ENCODE measurements around the gene CYSRT1. TPM values are rescaled to one million over a fixed set of nuclear protein-coding genes. Genes with fewer than 3 reads are reported as not detected.

Gene CYSRT1, protein sequence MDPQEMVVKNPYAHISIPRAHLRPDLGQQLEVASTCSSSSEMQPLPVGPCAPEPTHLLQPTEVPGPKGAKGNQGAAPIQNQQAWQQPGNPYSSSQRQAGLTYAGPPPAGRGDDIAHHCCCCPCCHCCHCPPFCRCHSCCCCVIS
- total RNA-seq (0.94 TPM), polyA plus RNA-seq (ENCODE audit: insufficient read depth, low read depth, low replicate concordance) (1.3 TPM)
- long read RNA-seq, donor 1, partial matches to known transcripts: 0 of 1 reads
- long read RNA-seq, donor 1, other reads (novel, unspliced or antisense): 0 of 1 reads
- long read RNA-seq, donor 2, partial matches to known transcripts: 0 of 1 reads
- long read RNA-seq, donor 2, other reads (novel, unspliced or antisense): 0 of 1 reads
- long read RNA-seq, donor 3, partial matches to known transcripts: 0 of 15 reads
- long read RNA-seq, donor 3, other reads (novel, unspliced or antisense): 15 of 15 reads
- long read RNA-seq, donor 4, partial matches to known transcripts: 5 of 6 reads
- long read RNA-seq, donor 4, other reads (novel, unspliced or antisense): 0 of 6 reads
- long read RNA-seq, donor 5: 0 reads
- long read RNA-seq, donor 6, partial matches to known transcripts: 0 of 1 reads
- long read RNA-seq, donor 6, other reads (novel, unspliced or antisense): 0 of 1 reads
- long read RNA-seq, donor 7, partial matches to known transcripts: 0 of 2 reads
- long read RNA-seq, donor 7, other reads (novel, unspliced or antisense): 0 of 2 reads
- long read RNA-seq, donor 8, partial matches to known transcripts: 0 of 1 reads
- long read RNA-seq, donor 8, other reads (novel, unspliced or antisense): 0 of 1 reads
- long read RNA-seq, donor 9: 0 reads
- long read RNA-seq, donor 10: 0 reads

DNA sequence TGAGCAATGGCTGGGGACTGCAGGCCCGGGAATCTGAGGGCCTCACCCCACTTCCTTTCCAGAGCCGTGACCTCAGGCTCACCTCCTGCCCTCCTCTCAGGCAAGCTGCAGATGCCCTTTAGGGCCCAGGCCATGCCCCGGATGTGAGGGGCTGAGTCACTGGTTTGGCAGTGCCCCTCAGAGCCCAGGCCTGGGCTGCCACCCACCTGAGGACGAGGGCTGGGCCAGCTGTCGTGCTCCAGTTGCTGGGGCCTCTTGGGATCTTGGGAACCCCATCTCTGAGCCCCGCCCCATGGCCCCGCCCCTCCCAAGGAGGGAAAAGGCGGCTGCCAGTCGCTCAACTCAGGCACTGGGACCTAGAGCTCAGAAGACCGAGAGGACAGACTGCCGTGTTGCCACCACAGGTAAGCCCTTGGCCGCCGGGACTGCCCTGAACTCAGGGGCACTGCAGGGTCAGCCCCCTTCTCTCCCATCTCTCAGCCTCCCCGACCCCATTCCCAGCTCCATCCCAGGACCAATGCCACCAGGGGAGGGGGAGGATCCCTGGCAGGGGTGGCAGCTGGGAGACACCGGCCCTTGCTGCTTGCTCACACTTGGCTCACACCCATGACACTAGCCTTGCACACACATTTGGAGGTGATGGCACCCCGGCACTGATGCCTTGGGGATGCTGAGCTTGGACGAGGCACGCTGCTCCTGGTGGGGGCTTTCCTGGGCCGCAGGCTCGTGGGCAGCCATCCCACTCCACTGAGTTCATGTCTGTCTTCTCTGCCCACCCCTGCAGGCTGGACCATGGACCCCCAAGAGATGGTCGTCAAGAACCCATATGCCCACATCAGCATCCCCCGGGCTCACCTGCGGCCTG lies at the start of gene CYSRT1:
Gene CYSRT1 (plus strand): TSS at position 345 of the 865 bp plus-strand sequence. CDS start 448 bp downstream, at position 793.
- FAIRE-seq: no peak
- H3K9ac ChIP-seq (ENCODE audit: low read length in 3 of 3): peak within 1 kb of the TSS in 1 of 3 donors; percentile 98
- DNase-seq: peak in 1 of 5 donors; percentile 65
- no peaks in the 10 kb centered on the region for H3K36me3 ChIP-seq (ENCODE audit: control insufficient read depth in 2 of 3, insufficient read depth in 3 of 3, low read length in 3 of 3)
- no peaks in the 10 kb centered on the region for H3K9me3 ChIP-seq (ENCODE audit: control insufficient read depth in 2 of 3, insufficient read depth in 1 of 3, low read length in 3 of 3)
- intact Hi-C loops (cut with DNase I): no loop called here
- H3K27me3 ChIP-seq (ENCODE audit: control insufficient read depth, insufficient read depth, low read length): no peaks in the 10 kb centered on the region
- peaks cover 0 to 35% (median 18%) of the 10 kb centered on the region in 3 donors for H3K4me1 ChIP-seq (ENCODE audit: control insufficient read depth in 2 of 3, insufficient read depth in 2 of 3, low read depth in 1 of 3, low read length in 3 of 3)
- TF ChIP-seq, protein P1, sequence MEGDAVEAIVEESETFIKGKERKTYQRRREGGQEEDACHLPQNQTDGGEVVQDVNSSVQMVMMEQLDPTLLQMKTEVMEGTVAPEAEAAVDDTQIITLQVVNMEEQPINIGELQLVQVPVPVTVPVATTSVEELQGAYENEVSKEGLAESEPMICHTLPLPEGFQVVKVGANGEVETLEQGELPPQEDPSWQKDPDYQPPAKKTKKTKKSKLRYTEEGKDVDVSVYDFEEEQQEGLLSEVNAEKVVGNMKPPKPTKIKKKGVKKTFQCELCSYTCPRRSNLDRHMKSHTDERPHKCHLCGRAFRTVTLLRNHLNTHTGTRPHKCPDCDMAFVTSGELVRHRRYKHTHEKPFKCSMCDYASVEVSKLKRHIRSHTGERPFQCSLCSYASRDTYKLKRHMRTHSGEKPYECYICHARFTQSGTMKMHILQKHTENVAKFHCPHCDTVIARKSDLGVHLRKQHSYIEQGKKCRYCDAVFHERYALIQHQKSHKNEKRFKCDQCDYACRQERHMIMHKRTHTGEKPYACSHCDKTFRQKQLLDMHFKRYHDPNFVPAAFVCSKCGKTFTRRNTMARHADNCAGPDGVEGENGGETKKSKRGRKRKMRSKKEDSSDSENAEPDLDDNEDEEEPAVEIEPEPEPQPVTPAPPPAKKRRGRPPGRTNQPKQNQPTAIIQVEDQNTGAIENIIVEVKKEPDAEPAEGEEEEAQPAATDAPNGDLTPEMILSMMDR (IDR thresholded peaks at IDR 0.05; ENCODE audit: borderline replicate concordance, extremely low read depth, insufficient read depth): no peak
- no peak within 1 kb of the TSS for H3K27ac ChIP-seq (ENCODE audit: low read depth in 2 of 2, low read length in 2 of 2)
- H3K4me3 ChIP-seq (ENCODE audit: low read length in 3 of 3): peak within 1 kb of the TSS in 2 of 3 donors; percentile 67 to 81

DNA sequence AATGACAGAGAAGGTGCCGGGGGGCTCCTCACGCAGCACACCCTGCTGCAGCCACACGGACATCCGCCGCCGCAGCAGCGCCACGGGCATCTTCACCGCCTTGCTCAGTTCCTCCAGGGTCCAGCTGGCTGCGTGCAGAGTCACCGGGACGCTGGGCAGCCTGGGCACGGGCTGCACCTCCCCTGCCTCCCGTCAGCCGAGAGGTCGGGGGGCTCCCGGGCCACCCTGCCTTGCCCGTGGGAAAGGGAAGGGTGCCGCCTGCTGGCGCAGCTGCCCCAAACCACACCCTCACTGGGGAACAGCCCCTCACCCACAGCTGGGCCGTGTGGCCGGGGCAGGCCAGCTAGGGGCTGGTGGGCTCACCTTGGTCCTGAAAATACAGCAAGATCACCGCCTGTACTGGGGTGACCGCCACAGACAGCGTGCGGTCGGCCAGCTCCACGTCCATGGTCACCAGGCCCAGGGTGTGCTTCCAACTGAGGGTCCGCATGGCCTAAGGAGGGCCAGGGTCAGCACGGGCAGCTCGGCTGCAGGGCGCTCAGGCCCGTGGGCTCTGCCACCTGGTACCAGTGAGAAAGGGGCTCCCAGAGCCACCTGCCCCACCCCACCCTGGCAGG lies 49.5 kb upstream of the CYSRT1 start:
- peaks cover 0 to 2% (median 0%) of the 10 kb centered on the region in 3 donors for H3K36me3 ChIP-seq (ENCODE audit: control insufficient read depth in 2 of 3, insufficient read depth in 3 of 3, low read length in 3 of 3)
- H3K9me3 ChIP-seq (ENCODE audit: control insufficient read depth in 2 of 3, insufficient read depth in 1 of 3, low read length in 3 of 3): no peaks in the 10 kb centered on the region
- H3K27ac ChIP-seq (ENCODE audit: low read depth in 2 of 2, low read length in 2 of 2): no peak overlapping the region
- H3K4me3 ChIP-seq (ENCODE audit: low read length in 3 of 3): no peak overlapping the region
- no peak overlapping the region for H3K9ac ChIP-seq (ENCODE audit: low read length in 3 of 3)
- FAIRE-seq (no peak), DNase-seq (no peak)
- no peaks in the 10 kb centered on the region for H3K27me3 ChIP-seq (ENCODE audit: control insufficient read depth, insufficient read depth, low read length)
- TF ChIP-seq, protein P1 (IDR thresholded peaks at IDR 0.05; ENCODE audit: borderline replicate concordance, extremely low read depth, insufficient read depth): no peak
- intact Hi-C loops (cut with DNase I): no loop called here
- H3K4me1 ChIP-seq (ENCODE audit: control insufficient read depth in 2 of 3, insufficient read depth in 2 of 3, low read depth in 1 of 3, low read length in 3 of 3): peaks cover 0 to 2% (median 0%) of the 10 kb centered on the region in 3 donors
